Spleen (tissue), 7 donors: Measurements from ENCODE around the gene SLC22A1.

ENCODE experiments used
- CTCF ChIP-seq, 11 experiments: fragments of 200-600 bp in 7 of 11; fragments of 450-650 bp in 4 of 11; sonication (generic) in 4 of 11; IDR thresholded peaks in 8 of 11; conservative IDR thresholded peaks in 3 of 11; 1 replicate in 7 of 11; 2 replicates in 4 of 11; pipeline versions ENCODE4 v1.4.0 to v1.8.0; 2016 to 2021; ENCODE audit warnings: antibody characterized with exemption in 11 of 11, inconsistent platforms in 4 of 11, mild to moderate bottlenecking in 1 of 11
- POLR2A ChIP-seq, 3 donors: fragments of 450-650 bp; IDR thresholded peaks; one replicate each; pipeline ENCODE4 v1.5.1; 2017; ENCODE audit warnings: antibody characterized with exemption in 3 of 3, mild to moderate bottlenecking in 1 of 3
- donor health status: DM: no; HTN: no; CAD: no; lungs with moderate emphysema.
- donor health status: DM: no; HTN: no; CAD: no.
- donor health status: DM: no; HTN: no; CAD: no.

GRCh38 chr6:160190081-160190480 is 68.5 kb downstream of the SLC22A1 start:
- no peak for TF ChIP-seq CTCF (IDR thresholded peaks at IDR 0.05 in 8 of 11, conservative IDR thresholded peaks at IDR 0.05 in 3 of 11)
- TF ChIP-seq POLR2A (IDR thresholded peaks at IDR 0.05) = no peak
